GM10248 (cell line): ENCODE results near the gene B4GALT2.

Experiments
- CTCF ChIA-PET: fragments of 300-600 bp; sonication (Branson Sonifier 250); formaldehyde crosslinking; extraction: SDS; loops from one replicate; lab custom pipeline; 2021; ENCODE audit warnings: antibody characterized with exemption; lab: Yijun Ruan, JAX
- POLR2A ChIA-PET: fragments of 350-650 bp; sonication (Branson Sonifier 250); formaldehyde crosslinking; extraction: SDS; loops from one replicate; lab custom pipeline; 2020; ENCODE audit warnings: antibody characterized with exemption; lab: Yijun Ruan, JAX
- DNase-seq: peaks from one replicate; pipeline ENCODE4 v3.0.0; 2012; ENCODE audit errors: extremely low spot score
- CTCF ChIP-seq: IDR thresholded peaks from 2 replicates; pipeline ENCODE4 v1.5.1; 2012; ENCODE audit warnings: mild to moderate bottlenecking, low read depth; ENCODE audit errors: extremely low read depth, missing control alignments, control extremely low read depth

B4GALT2 gene

GRCh38 chr1:43933386-43934100 lies 45.5 kb upstream of the B4GALT2 start, which contains the start of gene ARTN:
TSS of gene ARTN (plus strand) at chr1:43933801. CDS start at chr1:43935657, 1,856 bp downstream.
- TF ChIP-seq CTCF: no peak
- ChIA-PET POLR2A (interaction anchor here (2.0 kb wide), 1 partner anchor 170 kb away, joined by 7 read pairs; no protein-coding TSS in a partner anchor), CTCF (interaction anchor here (0.8 to 10.1 kb wide), 63 partner anchors 9 to 727 kb away, joined by 3 to 526 read pairs (median 11); partner anchors contain the start of genes CCDC24, DPH2, IPO13 and KDM4A)
- DNase-seq: peak; percentile 36

- peak; percentile 92 for TF ChIP-seq CTCF
- peak; percentile 90 for DNase-seq
- ChIA-PET CTCF (interaction anchor here (0.7 to 10.1 kb wide), 120 partner anchors 9 to 728 kb away, joined by 3 to 526 read pairs (median 6); partner anchors contain the start of genes ATP6V0B, CCDC24, DPH2 and HYI), POLR2A (interaction anchor here (0.7 to 2.0 kb wide), 4 partner anchors 169 to 284 kb away, joined by 3 to 7 read pairs (median 4); partner anchors contain the start of gene KDM4A)
Measured at GRCh38 chr1:43934101-43934985, 44.7 kb upstream of the B4GALT2 start.

GRCh38 chr1:43934986-43935324 lies 44.1 kb upstream of the B4GALT2 start:
- ChIA-PET CTCF (interaction anchor here (0.7 to 10.1 kb wide), 112 partner anchors 10 to 716 kb away, joined by 3 to 526 read pairs (median 6); partner anchors contain the start of genes ATP6V0B, CCDC24, DPH2 and HYI), POLR2A (interaction anchor here (0.7 to 2.0 kb wide), 4 partner anchors 169 to 285 kb away, joined by 3 to 7 read pairs (median 4); partner anchors contain the start of gene KDM4A)
- no peak for TF ChIP-seq CTCF
- no peak for DNase-seq

- POLR2A ChIA-PET: interaction anchor here (2.0 kb wide), 1 partner anchor 172 kb away, joined by 7 read pairs; no protein-coding TSS in a partner anchor
Measured at GRCh38 chr1:43935711-43936427, 43.1 kb upstream of the B4GALT2 start.

More at GRCh38 chr1:43935711-43936427, 43.1 kb upstream of the B4GALT2 start:
- DNase-seq: no peak
- no peak for TF ChIP-seq CTCF
- CTCF ChIA-PET: interaction anchor here (1.0 to 10.1 kb wide), 56 partner anchors 11 to 709 kb away, joined by 3 to 526 read pairs (median 11); partner anchors contain the start of genes DPH2, IPO13, KDM4A and PTPRF
